Thyroid gland (tissue), 4 donors: ENCODE data around the gene RPRM. TPM values are rescaled to one million over a fixed set of nuclear protein-coding genes. Genes with fewer than 3 reads are reported as not detected.

Experiments
- DNase-seq, 2 donors: peaks; one replicate each; pipeline ENCODE4 v3.0.0-alpha.2; 2019
- H3K27ac ChIP-seq, 3 donors: fragments of 200-600 bp; sonication (generic); 1 replicate in 2 of 3; 2 replicates in 1 of 3; pipeline ENCODE4 v1.5.1; 2016 to 2019; ENCODE audit warnings: mild to moderate bottlenecking in 1 of 3, moderate library complexity in 1 of 3
- H3K27me3 ChIP-seq: fragments of 200-600 bp; sonication (generic); one replicate; pipeline ENCODE4 v1.5.1; 2019
- H3K36me3 ChIP-seq, 2 donors: fragments of 200-600 bp; sonication (generic); one replicate each; pipeline ENCODE4 v1.5.1; 2016 to 2019
- H3K4me1 ChIP-seq, 2 donors: fragments of 200-600 bp; sonication (generic); one replicate each; pipeline ENCODE4 v1.5.1; 2017 to 2019
- H3K4me3 ChIP-seq, 3 donors: fragments of 200-600 bp; sonication (generic); replicated peaks in 1 of 3; 1 replicate in 2 of 3; 2 replicates in 1 of 3; pipeline ENCODE4 v1.5.1; 2016; ENCODE audit warnings: mild to moderate bottlenecking in 1 of 3
- H3K9me3 ChIP-seq: fragments of 200-600 bp; sonication (generic); one replicate; pipeline ENCODE4 v1.5.1; 2017
- POLR2A ChIP-seq, 2 donors: fragments of 450-650 bp; IDR thresholded peaks; one replicate each; pipeline ENCODE4 v1.6.1; 2017; ENCODE audit warnings: antibody characterized with exemption in 2 of 2, mild to moderate bottlenecking in 2 of 2, moderate library complexity in 1 of 2
- WGBS, 2 donors: methylation state at CpG; one replicate each; pipeline ENCODE4 v1.1.5; 2017; 5-methylcytosine and 5-hydroxymethylcytosine counted together
- intact Hi-C: fragments of 100-400 bp; cut with DNase I; formaldehyde crosslinking; loops from one replicate; pipeline ENCODE4 v1.15.1; 2023
- total RNA-seq, 4 donors: library from RNA; depleted of rRNA; stranded (reverse); fragments of >200 nt; gene quantifications; one replicate each; pipeline ENCODE4 v1.2.3, GENCODE V29; 2016
- TF ChIP-seq, protein P1 (sequence below), 6 experiments: fragments of 200-600 bp in 3 of 6; fragments of 450-650 bp in 3 of 6; sonication (generic) in 3 of 6; IDR thresholded peaks; one replicate each; pipeline ENCODE4 v1.5.1; 2016 to 2019; ENCODE audit warnings: antibody characterized with exemption in 6 of 6, mild to moderate bottlenecking in 2 of 6, inconsistent platforms in 1 of 6, moderate library complexity in 1 of 6

Gene RPRM
- total RNA-seq, 4 donors from 2014 or later, result 1.0 to 2.4 (median 1.1) TPM; not detected in 1

DNA sequence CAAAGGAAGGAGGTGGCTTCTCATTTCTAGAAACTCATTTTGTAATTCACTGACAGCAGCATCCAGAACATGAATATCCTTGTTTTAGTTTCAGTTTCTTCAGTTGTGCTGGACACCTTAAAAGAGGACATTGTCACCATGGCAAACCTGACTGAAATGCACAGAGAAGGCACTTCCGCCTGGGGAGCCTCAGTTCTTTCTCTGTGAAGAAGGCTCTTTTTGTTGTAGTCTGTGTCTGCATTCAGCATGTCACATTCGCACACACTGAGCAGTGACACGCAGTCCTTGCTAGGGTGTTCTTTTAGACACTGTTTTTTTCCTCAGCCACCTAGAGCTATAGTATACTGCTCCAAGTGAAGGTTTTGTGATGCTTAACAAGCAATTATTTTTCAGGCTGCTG lies 9.5 kb upstream of the RPRM start:
- intact Hi-C loops, result no loop called here

DNA sequence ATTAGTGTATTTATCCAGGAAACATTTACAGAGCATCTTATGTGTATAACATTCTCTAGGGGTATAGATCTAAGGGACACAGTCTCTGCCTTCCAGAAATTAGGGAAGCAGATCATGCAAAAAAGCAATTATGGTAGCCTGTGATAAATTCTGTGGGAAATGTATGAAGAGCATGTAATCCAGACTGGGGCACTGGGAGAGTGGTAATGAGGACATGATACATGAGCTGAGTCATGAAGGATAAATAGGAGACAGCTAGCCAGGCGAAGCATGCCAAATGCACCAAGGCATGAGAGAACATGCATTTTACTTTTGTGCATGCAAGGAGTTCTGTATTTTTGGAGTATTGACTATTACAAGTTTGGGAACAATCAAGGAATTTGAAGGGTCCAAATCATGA lies 8.9 kb upstream of the RPRM start:
- TF ChIP-seq, protein P1, sequence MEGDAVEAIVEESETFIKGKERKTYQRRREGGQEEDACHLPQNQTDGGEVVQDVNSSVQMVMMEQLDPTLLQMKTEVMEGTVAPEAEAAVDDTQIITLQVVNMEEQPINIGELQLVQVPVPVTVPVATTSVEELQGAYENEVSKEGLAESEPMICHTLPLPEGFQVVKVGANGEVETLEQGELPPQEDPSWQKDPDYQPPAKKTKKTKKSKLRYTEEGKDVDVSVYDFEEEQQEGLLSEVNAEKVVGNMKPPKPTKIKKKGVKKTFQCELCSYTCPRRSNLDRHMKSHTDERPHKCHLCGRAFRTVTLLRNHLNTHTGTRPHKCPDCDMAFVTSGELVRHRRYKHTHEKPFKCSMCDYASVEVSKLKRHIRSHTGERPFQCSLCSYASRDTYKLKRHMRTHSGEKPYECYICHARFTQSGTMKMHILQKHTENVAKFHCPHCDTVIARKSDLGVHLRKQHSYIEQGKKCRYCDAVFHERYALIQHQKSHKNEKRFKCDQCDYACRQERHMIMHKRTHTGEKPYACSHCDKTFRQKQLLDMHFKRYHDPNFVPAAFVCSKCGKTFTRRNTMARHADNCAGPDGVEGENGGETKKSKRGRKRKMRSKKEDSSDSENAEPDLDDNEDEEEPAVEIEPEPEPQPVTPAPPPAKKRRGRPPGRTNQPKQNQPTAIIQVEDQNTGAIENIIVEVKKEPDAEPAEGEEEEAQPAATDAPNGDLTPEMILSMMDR (IDR thresholded peaks at IDR 0.05), result no peak
- TF ChIP-seq POLR2A (IDR thresholded peaks at IDR 0.05), result no peak

More for the DNA sequence above, 9.5 kb upstream of the RPRM start:
- no peaks in the 10 kb centered on the region for H3K9me3 ChIP-seq
- TF ChIP-seq POLR2A (IDR thresholded peaks at IDR 0.05), result no peak
- TF ChIP-seq, protein P1 (IDR thresholded peaks at IDR 0.05), result no peak
- H3K36me3 ChIP-seq, result no peaks in the 10 kb centered on the region
- 62 to 68% methylated on average over 3 of the region's 3 CpGs for WGBS, 2 donors
- no peak for DNase-seq
- no peaks in the 10 kb centered on the region for H3K27me3 ChIP-seq
- no peak overlapping the region for H3K27ac ChIP-seq
- no peak overlapping the region for H3K4me3 ChIP-seq
- no peaks in the 10 kb centered on the region for H3K4me1 ChIP-seq

DNA sequence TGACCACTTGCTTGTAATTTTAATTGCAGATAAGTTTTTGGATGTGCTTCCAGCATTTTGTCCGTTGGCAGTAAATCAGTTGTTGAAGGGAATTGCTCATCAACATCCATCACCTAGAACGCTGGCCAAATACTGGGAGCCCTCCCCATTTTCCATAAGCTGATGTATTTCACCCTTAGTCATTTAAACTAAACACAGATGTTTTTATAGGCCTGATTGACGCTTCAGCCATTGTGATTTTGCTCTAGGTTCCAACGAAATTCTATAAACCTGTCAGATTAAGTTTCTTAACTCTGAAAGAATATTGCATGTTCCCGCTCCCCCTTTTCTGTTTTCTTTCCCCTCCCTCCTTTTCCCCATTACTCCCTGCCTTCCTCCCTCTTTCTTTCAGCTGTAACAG lies 1.0 kb upstream of the RPRM start:
- Histone ChIP-seq H3K4me3 (no peak overlapping the region), H3K4me1 (peaks cover 7 to 28% of the 10 kb centered on the region in 2 donors), H3K9me3 (no peaks in the 10 kb centered on the region), H3K27me3 (no peaks in the 10 kb centered on the region), H3K36me3 (no peaks in the 10 kb centered on the region), H3K27ac (no peak overlapping the region)
- 59 to 60% methylated on average over 5 of the region's 5 CpGs for WGBS, 2 donors
- TF ChIP-seq, protein P1 (IDR thresholded peaks at IDR 0.05), result no peak
- no peak for TF ChIP-seq POLR2A (IDR thresholded peaks at IDR 0.05)
- intact Hi-C loops, result no loop called here
- no peak for DNase-seq

More for the DNA sequence above, 8.9 kb upstream of the RPRM start:
- Histone ChIP-seq H3K9me3 (no peaks in the 10 kb centered on the region), H3K36me3 (no peaks in the 10 kb centered on the region), H3K4me3 (no peak overlapping the region), H3K27me3 (no peaks in the 10 kb centered on the region), H3K27ac (no peak overlapping the region), H3K4me1 (no peaks in the 10 kb centered on the region)
- DNase-seq, result no peak
- intact Hi-C loops, result no loop called here
- 85 to 95% methylated on average over 1 of the region's 1 CpG for WGBS, 2 donors

DNA sequence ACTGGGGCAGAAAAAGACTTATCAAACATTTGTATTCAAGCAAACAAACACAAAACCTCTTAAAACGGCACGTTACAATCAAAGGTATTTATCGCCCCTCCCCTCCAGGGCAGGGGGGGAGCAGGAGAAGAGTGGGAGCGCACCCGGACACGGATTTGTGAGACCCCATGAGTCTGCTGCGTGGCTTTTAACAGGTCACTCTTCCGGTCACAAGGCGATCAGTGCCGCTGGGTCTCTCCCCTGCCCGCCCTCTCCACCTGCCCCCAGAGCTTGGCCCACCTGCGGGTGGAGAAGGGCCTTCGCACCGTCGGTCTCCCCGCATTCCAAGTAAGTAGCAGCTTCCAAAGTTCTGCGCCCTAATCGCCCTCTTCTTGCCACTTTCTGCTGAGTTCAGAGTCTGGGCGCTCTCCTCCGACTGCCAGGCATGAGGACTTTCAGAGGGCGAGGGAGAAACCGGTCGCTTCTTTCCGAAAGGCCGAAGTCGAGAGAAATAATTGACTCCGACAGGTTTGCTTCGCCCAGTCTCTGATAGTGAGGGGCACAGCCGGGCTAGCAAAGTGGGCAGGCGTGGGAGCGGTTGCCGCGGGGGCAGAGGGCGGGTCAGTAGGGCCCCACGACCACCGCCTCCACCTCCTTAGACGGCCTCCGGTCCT lies 800 bp downstream of the RPRM start:
- Histone ChIP-seq H3K9me3 (no peaks in the 10 kb centered on the region), H3K4me3 (peak overlapping the region; percentile 1 to 40 (median 18)), H3K36me3 (no peaks in the 10 kb centered on the region), H3K27ac (no peak overlapping the region), H3K27me3 (no peaks in the 10 kb centered on the region), H3K4me1 (peaks cover 7 to 28% of the 10 kb centered on the region in 2 donors)
- no peak for TF ChIP-seq POLR2A (IDR thresholded peaks at IDR 0.05)
- TF ChIP-seq, protein P1 (IDR thresholded peaks at IDR 0.05), result no peak
- peak; percentile 29 to 35 for DNase-seq
- 2 to 3% methylated on average over 21 to 34 of the region's 38 CpGs for WGBS, 2 donors
- intact Hi-C loops, result no loop called here

DNA sequence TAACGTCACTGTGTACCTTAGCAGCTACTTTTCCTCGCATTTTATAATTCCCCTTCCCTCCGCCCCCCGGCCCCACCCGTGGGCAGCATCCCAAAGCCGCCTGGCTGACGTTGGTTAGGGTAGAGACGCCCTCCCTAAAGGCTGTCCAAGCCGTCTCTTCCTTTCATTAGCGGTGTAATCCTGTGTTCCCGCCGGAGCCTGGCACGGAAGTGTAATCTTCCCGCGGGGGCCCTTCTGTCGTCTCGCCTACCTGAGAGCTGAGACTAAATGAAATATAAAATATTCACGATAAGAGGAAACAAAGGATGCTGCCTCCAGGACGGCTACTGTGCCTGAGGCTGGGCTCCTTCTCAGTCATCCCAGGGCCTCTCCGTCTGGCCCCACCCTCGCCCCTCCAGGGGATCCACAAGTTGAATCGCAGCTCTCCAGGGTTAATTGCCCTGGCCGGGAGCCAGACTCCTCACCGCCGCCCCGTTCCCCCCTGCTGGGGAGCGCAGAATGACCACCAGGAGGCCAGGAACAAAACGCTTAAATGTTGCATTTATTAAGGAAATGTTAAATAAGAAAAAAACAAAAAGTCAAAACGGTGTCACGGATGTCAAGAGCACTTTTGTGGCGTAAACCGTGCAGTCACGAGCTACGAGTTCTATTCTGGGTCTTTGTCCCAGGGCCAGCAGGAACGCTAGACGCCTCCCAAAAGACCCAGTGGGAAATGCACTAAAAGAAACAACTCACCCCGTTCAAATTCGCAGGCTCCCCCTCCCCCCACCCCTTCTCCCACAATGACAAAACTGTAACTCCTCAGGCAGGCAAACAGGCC lies 1.5 kb downstream of the RPRM start:
- Histone ChIP-seq H3K27ac (no peak overlapping the region), H3K36me3 (no peaks in the 10 kb centered on the region), H3K9me3 (no peaks in the 10 kb centered on the region), H3K27me3 (no peaks in the 10 kb centered on the region), H3K4me3 (peak overlapping the region in 2 of 3 donors; percentile 1 to 40), H3K4me1 (peaks cover 7 to 28% of the 10 kb centered on the region in 2 donors)
- TF ChIP-seq, protein P1 (IDR thresholded peaks at IDR 0.05), result peak in 2 of 6 experiments; percentile 4 to 21
- no peak for TF ChIP-seq POLR2A (IDR thresholded peaks at IDR 0.05)
- DNase-seq, result peak; percentile 47 to 51
- 2% methylated on average over 38 of the region's 38 CpGs for WGBS, 2 donors
- intact Hi-C loops, result no loop called here
